Measurements from ENCODE around the gene YJEFN3. TPM values are rescaled to one million over a fixed set of nuclear protein-coding genes. Genes with fewer than 3 reads are reported as not detected.

The YJEFN3 gene
- total and polyA plus RNA-seq, 2 of the 8 experiments (the other 6 are each of a cell fraction or from before 2014, with no cell fraction given), result 5.7 to 9.4 TPM

GRCh38 chr19:19563348-19563848, 34.7 kb downstream of the YJEFN3 start (continued):
- TF ChIP-seq CHD7 (IDR thresholded peaks at IDR 0.05; ENCODE audit: insufficient replicate concordance, low read length) (no peak), CBX5 (IDR thresholded peaks at IDR 0.05; ENCODE audit: low read depth, low read length) (no peak), ATF3 (IDR thresholded peaks at IDR 0.05; ENCODE audit: insufficient read depth, low read depth, low read length) (no peak), GABPA (IDR thresholded peaks at IDR 0.05; ENCODE audit: borderline replicate concordance, insufficient read depth, low read length) (no peak), ASH2L (IDR thresholded peaks at IDR 0.05; ENCODE audit: low read length) (no peak), SRF (IDR thresholded peaks at IDR 0.05; ENCODE audit: low read depth, low read length) (no peak), BACH1 (IDR thresholded peaks at IDR 0.05; ENCODE audit: low read length) (no peak), SP4 (IDR thresholded peaks at IDR 0.05; ENCODE audit: low read length) (no peak), FOSL1 (IDR thresholded peaks at IDR 0.05; ENCODE audit: insufficient read depth, low read depth, low read length) (no peak), TEAD4 (IDR thresholded peaks at IDR 0.05; ENCODE audit: low read depth, low read length) (no peak), CHD2 (IDR thresholded peaks at IDR 0.05; ENCODE audit: low read length) (no peak), KDM5A (IDR thresholded peaks at IDR 0.05; ENCODE audit: low read length) (no peak)

All from H1 (cell line).